DMS53 treated with DMSO at 0.1 percent for 48 hours (cell line): ENCODE measurements around the gene PCDHGB5.
"Not testable (repeated sequence)": the region's sequence is repeated elsewhere in the genome, so short reads cannot be mapped to it uniquely, and the experiment has no call there.

Experiments used
- DNase-seq: peaks from one replicate; lab custom pipeline; 2025; ENCODE audit not compliant: unreplicated experiment; lab: John Stamatoyannopoulos, UW

The PCDHGB5 gene

GRCh38 chr5:141397756-141398551, at the start of gene PCDHGB5:
Gene PCDHGB5 (plus strand): TSS chr5:141397947. CDS start chr5:141398128, 181 bp downstream.
- not testable (repeated sequence) for DNase-seq

- DNase-seq, result peak; percentile 85
Observed at GRCh38 chr5:141349917-141350619, 47.7 kb upstream of the PCDHGB5 start, which contains the start of gene PCDHGB1. Gene PCDHGB1 (plus strand): TSS chr5:141350099. CDS start chr5:141350261, 162 bp downstream.

GRCh38 chr5:141351591-141351990, 46.2 kb upstream of the PCDHGB5 start:
- no peak for DNase-seq

GRCh38 chr5:141354900-141355469, 42.8 kb upstream of the PCDHGB5 start, which contains the start of gene PCDHGA4:
Gene PCDHGA4 (plus strand): TSS chr5:141355021. CDS start chr5:141355108, 87 bp downstream.
- DNase-seq, result no peak

GRCh38 chr5:141355641-141356040, 42.1 kb upstream of the PCDHGB5 start:
- no peak for DNase-seq

- DNase-seq, result no peak
Observed at GRCh38 chr5:141356133-141356532, 41.6 kb upstream of the PCDHGB5 start.

- no peak for DNase-seq
Observed at GRCh38 chr5:141356950-141357349, 40.8 kb upstream of the PCDHGB5 start.

- DNase-seq, result no peak
Observed at GRCh38 chr5:141359790-141360426, 37.8 kb upstream of the PCDHGB5 start, which contains the start of gene PCDHGB2. Gene PCDHGB2 (plus strand): TSS chr5:141359994. CDS start chr5:141360136, 142 bp downstream.

- DNase-seq, result no peak
Observed at GRCh38 chr5:141360685-141361084, 37.1 kb upstream of the PCDHGB5 start.

GRCh38 chr5:141362719-141363118, 35.0 kb upstream of the PCDHGB5 start:
- no peak for DNase-seq

- no peak for DNase-seq
Observed at GRCh38 chr5:141363952-141364660, 33.6 kb upstream of the PCDHGB5 start, which contains the start of gene PCDHGA5. Gene PCDHGA5 (plus strand): TSS chr5:141364162. CDS start chr5:141364331, 169 bp downstream.

GRCh38 chr5:141366016-141366896, 31.5 kb upstream of the PCDHGB5 start:
- no peak for DNase-seq

GRCh38 chr5:141369994-141370848, 27.5 kb upstream of the PCDHGB5 start, which contains the start of gene PCDHGB3:
Gene PCDHGB3 (plus strand): TSS chr5:141370242. CDS start chr5:141370395, 153 bp downstream.
- DNase-seq, result peak; percentile 10

- no peak for DNase-seq
Observed at GRCh38 chr5:141371572-141372475, 25.9 kb upstream of the PCDHGB5 start.

GRCh38 chr5:141373673-141374317, 24.0 kb upstream of the PCDHGB5 start, which contains the start of gene PCDHGA6:
Gene PCDHGA6 (plus strand): TSS chr5:141373891. CDS start chr5:141374084, 193 bp downstream.
- peak; percentile 12 for DNase-seq

GRCh38 chr5:141374627-141375026, 23.1 kb upstream of the PCDHGB5 start:
- DNase-seq, result no peak
